Loucy (cell line): ENCODE measurements around the gene ZNF516.

Experiments
- H2AFZ ChIP-seq: fragments of 200-600 bp; sonication (generic); 2 replicates; pipeline ENCODE4 v1.6.0; 2016; ENCODE audit warnings: antibody characterized with exemption, mild to moderate bottlenecking, low read length, moderate library complexity
- H3F3A ChIP-seq: fragments of 200-600 bp; 2 replicates; pipeline ENCODE4 v1.6.0; 2016; ENCODE audit warnings: antibody characterized with exemption, low read depth, mild to moderate bottlenecking
- H3K27me3 ChIP-seq: fragments of 200-600 bp; sonication (generic); 2 replicates; pipeline ENCODE4 v1.6.1; 2014; ENCODE audit warnings: low read length, mild to moderate bottlenecking; ENCODE audit not compliant: insufficient read depth, poor library complexity, severe bottlenecking
- H3K36me3 ChIP-seq: fragments of 200-600 bp; sonication (generic); 2 replicates; pipeline ENCODE4 v1.6.1; 2016; ENCODE audit warnings: low read length; ENCODE audit not compliant: insufficient read depth
- H3K4me1 ChIP-seq: fragments of 200-600 bp; sonication (generic); 2 replicates; pipeline ENCODE4 v1.5.1; 2014; ENCODE audit warnings: low read length, mild to moderate bottlenecking; ENCODE audit not compliant: insufficient read depth, poor library complexity, severe bottlenecking
- H3K4me2 ChIP-seq: fragments of 200-600 bp; sonication (generic); 2 replicates; pipeline ENCODE4 v1.6.0; 2014; ENCODE audit warnings: antibody characterized with exemption, low read length, low read depth, mild to moderate bottlenecking; ENCODE audit not compliant: poor library complexity, severe bottlenecking
- H3K4me3 ChIP-seq: fragments of 200-600 bp; sonication (generic); 2 replicates; pipeline ENCODE4 v1.5.1; 2014; ENCODE audit warnings: low read length, mild to moderate bottlenecking, mixed read lengths; ENCODE audit not compliant: poor library complexity, severe bottlenecking
- H3K79me2 ChIP-seq: fragments of 200-600 bp; sonication (generic); 2 replicates; pipeline ENCODE4 v1.6.1; 2014; ENCODE audit warnings: low read length; ENCODE audit not compliant: insufficient read depth
- H3K9ac ChIP-seq: fragments of 200-600 bp; sonication (generic); 2 replicates; pipeline ENCODE4 v1.6.0; 2014; ENCODE audit warnings: mild to moderate bottlenecking, low read depth, low read length, moderate library complexity; ENCODE audit not compliant: poor library complexity, severe bottlenecking
- H3K9me2 ChIP-seq: fragments of 200-600 bp; sonication (generic); replicated peaks from 2 replicates; pipeline ENCODE4 v1.6.1; 2016; ENCODE audit warnings: low read depth, low read length, mixed read lengths
- H3K9me3 ChIP-seq: fragments of 200-600 bp; sonication (generic); 2 replicates; pipeline ENCODE4 v1.6.1; 2014; ENCODE audit warnings: mild to moderate bottlenecking, antibody characterized with exemption, low read length, low read depth; ENCODE audit not compliant: insufficient read depth
- H4K20me1 ChIP-seq: fragments of 200-600 bp; sonication (generic); 2 replicates; pipeline ENCODE4 v1.6.0; 2014; ENCODE audit warnings: antibody characterized with exemption, low read length, mild to moderate bottlenecking; ENCODE audit not compliant: insufficient read depth, poor library complexity, severe bottlenecking
- CTCF ChIP-seq: fragments of 200-600 bp; sonication (generic); conservative IDR thresholded peaks from 2 replicates; pipeline ENCODE4 v1.5.1; 2014; ENCODE audit warnings: mild to moderate bottlenecking, antibody characterized with exemption, low read length
- EZH2phosphoT487 ChIP-seq: fragments of 200-600 bp; IDR thresholded peaks from 2 replicates; pipeline ENCODE4 v1.6.1; 2018; ENCODE audit warnings: antibody characterized with exemption, mild to moderate bottlenecking, moderate library complexity, borderline replicate concordance

Gene ZNF516

GRCh38 chr18:76430636-76431035, 64.4 kb downstream of the ZNF516 start:
- TF ChIP-seq EZH2phosphoT487, result no peak
- TF ChIP-seq CTCF, result no peak
- H3K79me2 ChIP-seq, result no peaks in the 10 kb centered on the region; the same call in 1 of the 2 replicates
- H3K4me3 ChIP-seq, result no peak overlapping the region
- H3K9ac ChIP-seq, result no peak overlapping the region
- H2AFZ ChIP-seq, result no peak overlapping the region
- H3K9me2 ChIP-seq, result no peaks in the 10 kb centered on the region
- H4K20me1 ChIP-seq, result no peaks in the 10 kb centered on the region
- no peaks in the 10 kb centered on the region for H3K9me3 ChIP-seq
- H3K4me1 ChIP-seq, result no peaks in the 10 kb centered on the region
- H3K27me3 ChIP-seq, result no peaks in the 10 kb centered on the region
- no peak overlapping the region for H3K4me2 ChIP-seq
- no peaks in the 10 kb centered on the region for H3K36me3 ChIP-seq
- H3F3A ChIP-seq, result no peaks in the 10 kb centered on the region

- Histone ChIP-seq H3K9me2 (no peaks in the 10 kb centered on the region), H2AFZ (no peak overlapping the region), H3K4me1 (peaks cover 3% of the 10 kb centered on the region), H4K20me1 (no peaks in the 10 kb centered on the region), H3K36me3 (no peaks in the 10 kb centered on the region), H3K79me2 (no peaks in the 10 kb centered on the region; the same call in 1 of the 2 replicates), H3K4me3 (no peak overlapping the region), H3K4me2 (no peak overlapping the region), H3K9ac (no peak overlapping the region), H3K27me3 (no peaks in the 10 kb centered on the region), H3K9me3 (no peaks in the 10 kb centered on the region), H3F3A (no peaks in the 10 kb centered on the region)
- TF ChIP-seq CTCF (no peak), EZH2phosphoT487 (no peak)
Observed at GRCh38 chr18:76429262-76430126, 65.5 kb downstream of the ZNF516 start.

- Histone ChIP-seq H3K4me1 (peaks cover 3% of the 10 kb centered on the region), H2AFZ (no peak overlapping the region), H3F3A (no peaks in the 10 kb centered on the region), H3K4me2 (no peak overlapping the region), H3K9ac (no peak overlapping the region), H3K9me2 (no peaks in the 10 kb centered on the region), H3K4me3 (no peak overlapping the region), H3K79me2 (no peaks in the 10 kb centered on the region; the same call in 1 of the 2 replicates), H3K9me3 (no peaks in the 10 kb centered on the region), H4K20me1 (no peaks in the 10 kb centered on the region), H3K27me3 (no peaks in the 10 kb centered on the region), H3K36me3 (no peaks in the 10 kb centered on the region)
- TF ChIP-seq EZH2phosphoT487 (no peak), CTCF (no peak)
Observed at GRCh38 chr18:76428396-76429261, 66.4 kb downstream of the ZNF516 start.
